NCI-H446 treated with DMSO at 0.1 percent for 48 hours (cell line): Measurements from ENCODE around the gene AKAP6.

Source experiments
- DNase-seq: peaks from one replicate; lab custom pipeline; 2025; lab: John Stamatoyannopoulos, UW

Gene AKAP6

DNA sequence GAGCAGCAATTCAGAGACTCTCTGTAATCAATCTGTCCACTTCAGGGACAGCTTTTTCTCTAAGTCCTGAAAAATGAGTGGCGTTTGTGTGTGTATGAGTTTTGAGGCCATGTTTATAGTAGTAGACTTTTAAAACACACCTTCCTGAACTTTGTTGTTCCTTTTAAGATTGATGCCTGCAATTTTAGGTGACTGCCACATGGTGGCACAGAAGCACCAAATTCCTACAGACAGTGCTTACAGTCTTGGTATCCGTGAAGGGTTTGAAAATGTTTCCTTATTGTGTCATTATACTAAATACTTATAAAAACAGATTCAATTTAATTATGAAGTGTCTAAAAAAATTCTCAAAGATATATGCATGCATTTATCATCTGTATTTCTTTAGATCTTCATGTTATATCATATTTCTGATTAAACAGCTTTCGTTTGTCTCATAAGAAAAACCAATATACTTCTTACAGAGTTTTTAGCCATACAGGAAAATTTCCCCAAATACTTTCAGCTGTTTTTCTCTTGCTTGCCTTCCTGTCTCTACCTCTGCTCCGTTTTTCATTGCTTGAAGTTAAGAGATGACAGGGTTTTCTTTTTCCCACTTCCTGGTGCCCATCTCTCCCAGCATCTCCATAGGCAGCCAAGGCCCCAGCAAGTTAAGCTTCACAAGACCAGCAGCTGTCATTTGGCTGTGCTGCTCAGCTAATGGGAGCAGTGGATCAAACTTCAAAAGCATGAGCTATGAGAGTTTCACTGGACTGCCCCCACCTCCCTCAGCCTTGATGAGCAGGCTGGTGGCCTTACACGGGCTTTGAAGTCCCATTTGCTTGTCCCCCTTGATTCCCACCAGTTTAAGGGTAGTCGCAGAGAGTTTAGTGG is 259.6 kb downstream of the AKAP6 start:
- no peak for DNase-seq

- no peak for DNase-seq
Measured at GRCh38 chr14:32590157-32590556, 261.1 kb downstream of the AKAP6 start.

DNA sequence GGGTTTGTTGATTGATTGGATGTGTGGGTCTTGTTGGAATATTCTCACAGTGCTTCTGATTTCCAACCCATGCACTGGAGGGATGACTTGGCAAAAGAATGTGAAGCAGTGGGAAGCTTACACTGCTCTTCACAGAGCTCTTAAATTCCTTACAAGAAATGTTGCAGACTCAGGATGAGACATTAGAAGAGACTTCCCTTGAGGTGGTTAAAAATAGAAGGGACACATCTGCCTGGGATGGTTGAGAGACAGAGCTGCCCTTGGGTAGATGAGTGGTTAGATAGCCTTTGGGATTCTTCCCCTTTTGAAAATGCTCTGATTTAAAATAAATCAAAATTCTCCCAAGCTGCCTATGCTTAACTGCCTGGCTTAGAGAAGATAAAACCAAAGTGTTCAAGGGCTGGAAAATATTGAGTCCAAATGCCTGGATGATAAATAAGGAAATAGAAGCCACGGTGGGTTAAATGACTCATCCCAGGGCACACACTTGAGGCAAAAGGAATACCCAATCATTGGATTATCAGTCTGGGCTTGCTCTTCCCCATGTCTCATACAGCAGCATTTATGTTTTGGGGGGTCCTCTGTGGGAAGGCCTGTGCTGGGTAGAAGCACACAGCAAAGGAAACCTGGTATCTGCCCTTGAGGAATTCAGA is 264.3 kb downstream of the AKAP6 start:
- DNase-seq: no peak

DNA sequence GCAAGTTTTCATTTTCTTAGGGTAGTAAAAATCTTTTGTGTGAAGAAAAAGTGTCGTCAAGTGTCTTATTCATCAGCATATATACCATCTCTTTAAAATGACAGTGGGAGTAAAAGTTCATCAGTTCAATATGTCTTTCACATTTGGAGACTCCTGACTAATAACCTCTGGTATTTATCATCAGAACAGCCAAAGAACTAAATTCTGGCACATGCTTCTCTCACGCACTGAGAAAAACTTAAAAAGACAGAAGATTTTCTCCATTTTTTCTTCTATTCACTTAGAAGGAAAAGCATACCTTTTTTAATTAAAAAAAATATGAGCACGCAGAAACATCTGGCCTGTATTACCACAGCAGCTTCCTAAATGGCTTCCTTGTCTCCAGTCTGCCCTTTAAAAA is 265.7 kb downstream of the AKAP6 start:
- no peak for DNase-seq

DNA sequence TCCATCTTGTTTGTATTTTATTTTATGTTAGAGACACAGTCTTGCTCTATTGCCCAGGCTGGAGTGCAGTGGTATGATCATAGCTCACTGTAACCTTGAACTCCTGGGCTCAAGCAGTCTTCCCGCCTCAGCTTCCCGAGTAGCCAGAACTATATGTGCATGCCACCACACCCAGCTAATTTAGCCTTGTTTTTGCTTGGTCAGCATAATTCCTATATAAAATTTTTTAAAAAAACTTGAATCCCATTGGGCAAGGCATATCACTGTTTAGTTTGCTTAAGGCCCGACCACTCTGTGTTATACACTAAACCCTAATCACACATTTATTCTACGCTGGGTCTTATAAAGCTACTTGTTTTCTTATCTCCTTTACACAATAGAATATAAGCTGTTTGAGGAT is 266.4 kb downstream of the AKAP6 start:
- no peak for DNase-seq

- DNase-seq: no peak
Measured at GRCh38 chr14:32596390-32596789, 267.3 kb downstream of the AKAP6 start.

DNA sequence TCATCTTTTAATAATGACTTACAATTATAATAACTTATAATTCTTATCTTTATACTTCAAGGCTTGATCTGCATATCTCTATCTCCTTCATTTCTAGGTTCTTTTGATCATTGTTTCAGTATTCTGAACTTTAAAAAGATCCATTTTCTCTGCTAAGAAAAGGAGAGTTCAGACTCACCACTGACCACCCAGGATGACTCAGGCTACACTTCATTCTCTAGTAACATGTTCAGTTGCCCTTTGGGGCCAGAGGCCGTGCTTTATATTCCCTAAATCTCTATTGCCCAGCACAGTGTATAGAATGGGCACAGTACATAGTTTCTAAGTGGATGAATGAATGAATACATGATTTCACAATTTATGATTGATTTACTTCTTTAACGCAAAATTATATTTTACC is 268.7 kb downstream of the AKAP6 start:
- DNase-seq: no peak

GRCh38 chr14:32601069-32601468 is 272.0 kb downstream of the AKAP6 start:
- DNase-seq: no peak

GRCh38 chr14:32601906-32602305 is 272.8 kb downstream of the AKAP6 start:
- no peak for DNase-seq

DNA sequence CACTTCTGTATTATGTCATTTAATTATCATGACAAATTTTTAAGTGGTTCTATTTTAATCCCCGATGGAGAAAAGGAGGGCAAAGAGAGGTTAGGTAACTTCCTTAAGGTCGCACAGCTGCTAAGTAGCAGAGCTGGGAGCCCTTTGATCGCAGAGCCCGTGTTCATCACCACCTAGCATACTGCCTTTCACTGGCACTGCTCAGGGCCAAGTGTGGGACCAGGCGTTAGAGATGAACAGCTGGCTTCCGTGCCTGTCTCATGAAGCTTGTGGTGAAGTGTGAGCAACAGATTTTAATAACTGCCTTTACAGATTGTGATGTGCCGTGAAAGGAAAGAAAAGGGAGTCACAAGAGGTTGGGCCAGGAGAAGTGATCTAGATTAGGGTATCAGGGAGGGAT is 273.6 kb downstream of the AKAP6 start:
- no peak for DNase-seq

GRCh38 chr14:32603992-32604565 is 275.0 kb downstream of the AKAP6 start:
- DNase-seq: no peak

DNA sequence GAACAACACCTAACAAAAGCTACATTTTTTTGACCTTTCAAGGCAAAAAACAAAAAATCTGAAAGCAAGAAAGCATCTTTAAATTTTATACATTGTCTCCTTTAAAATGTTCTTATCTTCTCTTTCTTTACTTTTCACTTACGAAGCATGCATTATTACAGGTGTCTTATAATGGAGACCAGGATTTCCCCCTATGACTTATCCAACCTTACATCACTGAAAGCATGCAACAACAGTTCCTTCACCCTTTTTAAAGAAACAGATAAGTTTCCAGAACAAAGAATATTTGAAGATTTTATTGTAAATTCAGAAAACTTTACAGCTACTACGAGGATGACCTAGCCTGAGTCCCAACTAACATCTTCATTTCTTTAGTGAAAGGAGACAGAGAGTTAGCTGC is 277.2 kb downstream of the AKAP6 start:
- no peak for DNase-seq

- no peak for DNase-seq
Measured at GRCh38 chr14:32607399-32607798, 278.3 kb downstream of the AKAP6 start.

GRCh38 chr14:32608857-32609256 is 279.8 kb downstream of the AKAP6 start:
- no peak for DNase-seq

GRCh38 chr14:32609388-32609787 is 280.3 kb downstream of the AKAP6 start:
- DNase-seq: no peak

- no peak for DNase-seq
Measured at GRCh38 chr14:32611752-32612151, 282.7 kb downstream of the AKAP6 start.

DNA sequence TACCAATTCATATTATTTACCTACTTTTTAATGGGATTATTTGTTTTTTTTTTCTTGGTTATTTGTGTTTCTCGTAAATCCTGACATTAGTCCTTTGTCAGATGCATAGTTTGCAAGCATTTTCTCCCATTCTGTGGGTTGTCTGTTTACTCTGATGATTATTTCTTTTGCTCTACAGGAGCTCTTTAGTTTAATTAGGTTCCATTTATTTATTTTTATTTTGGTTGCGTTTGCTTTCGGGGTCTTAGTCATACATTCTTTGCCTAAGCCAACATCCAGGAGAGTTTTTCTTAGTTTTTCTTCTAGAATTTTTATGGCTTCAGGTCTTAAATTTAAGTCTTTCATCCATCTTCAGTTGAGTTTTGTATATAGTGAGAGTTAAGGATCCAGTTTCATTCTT is 289.9 kb downstream of the AKAP6 start:
- no peak for DNase-seq

- DNase-seq: no peak
Measured at GRCh38 chr14:32620303-32620702, 291.2 kb downstream of the AKAP6 start.

GRCh38 chr14:32620724-32621123 is 291.6 kb downstream of the AKAP6 start:
- no peak for DNase-seq

GRCh38 chr14:32621585-32621984 is 292.5 kb downstream of the AKAP6 start:
- DNase-seq: no peak

- DNase-seq: no peak
Measured at GRCh38 chr14:32622742-32623141, 293.6 kb downstream of the AKAP6 start.

- no peak for DNase-seq
Measured at GRCh38 chr14:32623300-32624093, 294.4 kb downstream of the AKAP6 start.
